HEK293 (cell line): ENCODE data around the gene GALC.

Experiments used
- CTCF ChIA-PET: fragments of 350-600 bp; formaldehyde crosslinking; extraction: SDS; loops from one replicate; lab custom pipeline; 2021; ENCODE audit warnings: antibody characterized with exemption; lab: Yijun Ruan, JAX
- POLR2A ChIA-PET: fragments of 300-600 bp; formaldehyde crosslinking; extraction: SDS; loops from one replicate; lab custom pipeline; 2020; ENCODE audit warnings: antibody characterized with exemption, inconsistent platforms; lab: Yijun Ruan, JAX
- H3K27ac ChIP-seq: fragments of 200-500 bp; sonication (Bioruptor generic); 2 replicates; pipeline ENCODE4 v1.5.1; 2014; ENCODE audit warnings: low read depth, low read length, control low read depth, inconsistent platforms; ENCODE audit errors: extremely low read depth
- H3K36me3 ChIP-seq, 2 experiments: fragments of 200-500 bp in 1 of 2; sonication (Bioruptor generic) in 1 of 2; 1 replicate in 1 of 2; 2 replicates in 1 of 2; pipeline ENCODE4 v1.5.1; 2014 to 2017; ENCODE audit warnings: inconsistent platforms in 2 of 2, low read length in 2 of 2; ENCODE audit not compliant: control insufficient read depth in 2 of 2, insufficient read depth in 1 of 2
- H3K4me1 ChIP-seq: fragments of 200-500 bp; sonication (Bioruptor generic); 2 replicates; pipeline ENCODE4 v1.5.1; 2014; ENCODE audit warnings: mild to moderate bottlenecking, low read length, inconsistent platforms; ENCODE audit not compliant: control insufficient read depth, insufficient read depth
- H3K4me3 ChIP-seq: 2 replicates; pipeline ENCODE4 v1.5.1; 2011; ENCODE audit warnings: low read depth, mild to moderate bottlenecking, control low read depth, low read length, moderate library complexity
- H3K9me3 ChIP-seq: fragments of 200-500 bp; sonication (Bioruptor generic); 2 replicates; pipeline ENCODE4 v1.5.1; 2014; ENCODE audit warnings: low read depth, low read length, inconsistent platforms; ENCODE audit not compliant: control insufficient read depth, insufficient read depth
- FEZF1 ChIP-seq: fragments of 450-650 bp; formaldehyde crosslinking; IDR thresholded peaks from 2 replicates; pipeline ENCODE4 v1.5.1; 2016; ENCODE audit warnings: missing biosample characterization, missing genetic modification characterization
- KLF17 ChIP-seq: fragments of 450-650 bp; formaldehyde crosslinking; IDR thresholded peaks from 2 replicates; pipeline ENCODE4 v1.5.1; 2016; ENCODE audit warnings: missing biosample characterization, missing genetic modification characterization
- KLF9 ChIP-seq: fragments of 450-650 bp; formaldehyde crosslinking; IDR thresholded peaks from 2 replicates; pipeline ENCODE4 v1.5.1; 2016; ENCODE audit warnings: missing biosample characterization, missing genetic modification characterization, low read depth
- PRDM1 ChIP-seq: fragments of 450-650 bp; formaldehyde crosslinking; IDR thresholded peaks from 2 replicates; pipeline ENCODE4; 2016; ENCODE audit warnings: missing biosample characterization, missing genetic modification characterization
- ZFHX2 ChIP-seq: fragments of 450-650 bp; formaldehyde crosslinking; conservative IDR thresholded peaks from 2 replicates; pipeline ENCODE4 v1.5.1; 2016; ENCODE audit warnings: missing biosample characterization, missing genetic modification characterization
- ZNF133 ChIP-seq: fragments of 450-650 bp; formaldehyde crosslinking; IDR thresholded peaks from 2 replicates; pipeline ENCODE4 v1.5.1; 2016; ENCODE audit warnings: missing biosample characterization, missing genetic modification characterization
- ZNF157 ChIP-seq: fragments of 450-650 bp; formaldehyde crosslinking; IDR thresholded peaks from 2 replicates; pipeline ENCODE4 v1.5.1; 2016; ENCODE audit warnings: missing biosample characterization, missing genetic modification characterization
- ZNF248 ChIP-seq: fragments of 450-650 bp; formaldehyde crosslinking; IDR thresholded peaks from 2 replicates; pipeline ENCODE4 v1.5.1; 2017; ENCODE audit warnings: missing biosample characterization, missing genetic modification characterization
- ZNF26 ChIP-seq: fragments of 450-650 bp; formaldehyde crosslinking; IDR thresholded peaks from 2 replicates; pipeline ENCODE4 v1.5.1; 2016; ENCODE audit warnings: missing biosample characterization, missing genetic modification characterization
- ZNF274 ChIP-seq, 2 experiments: fragments of 200-500 bp in 1 of 2; fragments of 450-650 bp in 1 of 2; sonication (Bioruptor generic) in 1 of 2; formaldehyde crosslinking in 1 of 2; IDR thresholded peaks; 2 replicates each; pipeline versions ENCODE4 v1.5.1 to v1.6.1; 2014 to 2016; ENCODE audit warnings: borderline replicate concordance in 1 of 2, inconsistent platforms in 1 of 2, low read length in 1 of 2, missing biosample characterization in 1 of 2, missing genetic modification characterization in 1 of 2
- ZNF37A ChIP-seq: fragments of 450-650 bp; IDR thresholded peaks from 2 replicates; pipeline ENCODE4 v1.5.1; 2018; ENCODE audit warnings: missing biosample characterization, missing genetic modification characterization
- ZNF514 ChIP-seq: fragments of 450-650 bp; formaldehyde crosslinking; IDR thresholded peaks from 2 replicates; pipeline ENCODE4 v1.5.1; 2016; ENCODE audit warnings: missing biosample characterization, missing genetic modification characterization
- ZNF560 ChIP-seq: fragments of 450-650 bp; formaldehyde crosslinking; IDR thresholded peaks from 2 replicates; pipeline ENCODE4 v1.5.1; 2017; ENCODE audit warnings: missing biosample characterization, missing genetic modification characterization, borderline replicate concordance
- ZNF571 ChIP-seq: fragments of 450-650 bp; formaldehyde crosslinking; IDR thresholded peaks from 2 replicates; pipeline ENCODE4 v1.5.0; 2017; ENCODE audit warnings: missing biosample characterization, missing genetic modification characterization
- ZNF610 ChIP-seq: fragments of 450-650 bp; formaldehyde crosslinking; IDR thresholded peaks from 2 replicates; pipeline ENCODE4 v1.5.1; 2016; ENCODE audit warnings: missing biosample characterization, missing genetic modification characterization, borderline replicate concordance
- ZNF658 ChIP-seq: fragments of 450-650 bp; formaldehyde crosslinking; IDR thresholded peaks from 2 replicates; pipeline ENCODE4; 2016; ENCODE audit warnings: missing biosample characterization, missing genetic modification characterization
- ZNF777 ChIP-seq: fragments of 450-650 bp; formaldehyde crosslinking; IDR thresholded peaks from 2 replicates; pipeline ENCODE4 v1.5.1; 2017; ENCODE audit warnings: missing biosample characterization, missing genetic modification characterization, borderline replicate concordance
- ZSCAN16 ChIP-seq: fragments of 450-650 bp; formaldehyde crosslinking; IDR thresholded peaks from 2 replicates; pipeline ENCODE4 v1.5.1; 2016; ENCODE audit warnings: missing biosample characterization, missing genetic modification characterization
- ZSCAN23 ChIP-seq: fragments of 450-650 bp; formaldehyde crosslinking; IDR thresholded peaks from 2 replicates; pipeline ENCODE4 v1.5.1; 2016; ENCODE audit warnings: missing biosample characterization, missing genetic modification characterization
- TF ChIP-seq, protein P1 (sequence below): fragments of 450-650 bp; formaldehyde crosslinking; IDR thresholded peaks from 2 replicates; pipeline ENCODE4 v1.5.1; 2016; ENCODE audit warnings: missing biosample characterization, missing genetic modification characterization
- TF ChIP-seq, protein P2 (sequence below): fragments of 450-650 bp; formaldehyde crosslinking; IDR thresholded peaks from 2 replicates; pipeline ENCODE4 v1.5.1; 2016; ENCODE audit warnings: missing biosample characterization, missing genetic modification characterization, low read depth

Gene GALC

GRCh38 chr14:88037325-88037724, 44.3 kb upstream of the GALC start (continued):
- TF ChIP-seq, protein P1, sequence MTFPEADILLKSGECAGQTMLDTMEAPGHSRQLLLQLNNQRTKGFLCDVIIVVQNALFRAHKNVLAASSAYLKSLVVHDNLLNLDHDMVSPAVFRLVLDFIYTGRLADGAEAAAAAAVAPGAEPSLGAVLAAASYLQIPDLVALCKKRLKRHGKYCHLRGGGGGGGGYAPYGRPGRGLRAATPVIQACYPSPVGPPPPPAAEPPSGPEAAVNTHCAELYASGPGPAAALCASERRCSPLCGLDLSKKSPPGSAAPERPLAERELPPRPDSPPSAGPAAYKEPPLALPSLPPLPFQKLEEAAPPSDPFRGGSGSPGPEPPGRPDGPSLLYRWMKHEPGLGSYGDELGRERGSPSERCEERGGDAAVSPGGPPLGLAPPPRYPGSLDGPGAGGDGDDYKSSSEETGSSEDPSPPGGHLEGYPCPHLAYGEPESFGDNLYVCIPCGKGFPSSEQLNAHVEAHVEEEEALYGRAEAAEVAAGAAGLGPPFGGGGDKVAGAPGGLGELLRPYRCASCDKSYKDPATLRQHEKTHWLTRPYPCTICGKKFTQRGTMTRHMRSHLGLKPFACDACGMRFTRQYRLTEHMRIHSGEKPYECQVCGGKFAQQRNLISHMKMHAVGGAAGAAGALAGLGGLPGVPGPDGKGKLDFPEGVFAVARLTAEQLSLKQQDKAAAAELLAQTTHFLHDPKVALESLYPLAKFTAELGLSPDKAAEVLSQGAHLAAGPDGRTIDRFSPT (tag by site-specific recombination): no peak
- no peak for TF ChIP-seq ZNF658 (tag by site-specific recombination)

- Histone ChIP-seq H3K4me1 (no peaks in the 10 kb centered on the region), H3K9me3 (no peaks in the 10 kb centered on the region), H3K27ac (no peak overlapping the region), H3K36me3 (no peaks in the 10 kb centered on the region), H3K4me3 (no peak overlapping the region)
- TF ChIP-seq PRDM1 (no peak), ZNF26 (tag by site-specific recombination) (no peak), ZNF157 (tag by site-specific recombination) (no peak), ZFHX2 (no peak), ZNF37A (tag by site-specific recombination) (no peak), ZSCAN16 (tag by site-specific recombination) (no peak), ZNF133 (tag by site-specific recombination) (no peak), ZNF610 (tag by site-specific recombination) (no peak), ZNF777 (tag by site-specific recombination) (no peak), KLF17 (tag by site-specific recombination) (no peak), ZNF514 (tag by site-specific recombination) (no peak), ZNF274 (IDR thresholded peaks at IDR 0.05; ENCODE audit: low read length) (no peak), ZNF274 (tag by site-specific recombination; IDR thresholded peaks at IDR 0.05; ENCODE audit: borderline replicate concordance) (no peak), FEZF1 (tag by site-specific recombination) (no peak), KLF9 (tag by site-specific recombination) (no peak)
- TF ChIP-seq, protein P2, sequence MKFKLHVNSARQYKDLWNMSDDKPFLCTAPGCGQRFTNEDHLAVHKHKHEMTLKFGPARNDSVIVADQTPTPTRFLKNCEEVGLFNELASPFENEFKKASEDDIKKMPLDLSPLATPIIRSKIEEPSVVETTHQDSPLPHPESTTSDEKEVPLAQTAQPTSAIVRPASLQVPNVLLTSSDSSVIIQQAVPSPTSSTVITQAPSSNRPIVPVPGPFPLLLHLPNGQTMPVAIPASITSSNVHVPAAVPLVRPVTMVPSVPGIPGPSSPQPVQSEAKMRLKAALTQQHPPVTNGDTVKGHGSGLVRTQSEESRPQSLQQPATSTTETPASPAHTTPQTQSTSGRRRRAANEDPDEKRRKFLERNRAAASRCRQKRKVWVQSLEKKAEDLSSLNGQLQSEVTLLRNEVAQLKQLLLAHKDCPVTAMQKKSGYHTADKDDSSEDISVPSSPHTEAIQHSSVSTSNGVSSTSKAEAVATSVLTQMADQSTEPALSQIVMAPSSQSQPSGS: no peak
- POLR2A ChIA-PET: no interaction called here
- CTCF ChIA-PET: interaction anchor here (1.1 kb wide), 1 partner anchor 22 kb away, joined by 3 read pairs; no protein-coding TSS in a partner anchor
Observed at GRCh38 chr14:88036422-88036821, 43.4 kb upstream of the GALC start.

DNA sequence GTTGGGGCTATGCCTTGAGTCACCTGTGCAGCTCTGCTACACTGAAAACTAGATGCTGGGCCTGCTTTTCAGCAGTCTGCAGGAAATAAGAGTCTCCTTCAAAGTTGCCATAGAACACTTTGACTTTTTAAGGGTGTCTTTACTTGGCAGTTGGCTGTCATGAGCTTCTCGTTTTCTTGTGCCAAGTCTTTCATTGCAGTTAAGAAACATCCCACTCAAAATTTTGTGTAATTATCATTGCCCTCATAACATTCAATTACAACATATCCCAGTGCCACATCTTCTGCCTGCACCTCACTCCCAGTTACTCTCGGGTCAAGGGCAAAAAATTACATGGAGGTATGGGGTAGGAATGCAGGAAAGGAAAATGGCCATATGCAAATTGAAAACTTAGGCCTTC, 41.1 kb upstream of the GALC start:
- no peaks in the 10 kb centered on the region for H3K9me3 ChIP-seq
- no peak for TF ChIP-seq ZNF248 (tag by site-specific recombination)
- no peak for TF ChIP-seq ZSCAN23 (tag by site-specific recombination)
- no peak for TF ChIP-seq ZNF560 (tag by site-specific recombination)
- TF ChIP-seq ZNF571 (tag by site-specific recombination): no peak
- TF ChIP-seq, all 188 proteins: peak for 0
- Histone ChIP-seq H3K4me3 (no peak overlapping the region), H3K4me1 (no peaks in the 10 kb centered on the region), H3K27ac (no peak overlapping the region), H3K36me3 (no peaks in the 10 kb centered on the region)
- ChIA-PET CTCF (no interaction called here), POLR2A (no interaction called here)
